ENCODE results near the gene P2RX4.
A peak's percentile ranks its signal among the peaks of the same experiment; 100 is the strongest.
"Not testable (repeated sequence)": the region's sequence is repeated elsewhere in the genome, so short reads cannot be mapped to it uniquely, and the experiment has no call there.

Gene P2RX4, protein sequence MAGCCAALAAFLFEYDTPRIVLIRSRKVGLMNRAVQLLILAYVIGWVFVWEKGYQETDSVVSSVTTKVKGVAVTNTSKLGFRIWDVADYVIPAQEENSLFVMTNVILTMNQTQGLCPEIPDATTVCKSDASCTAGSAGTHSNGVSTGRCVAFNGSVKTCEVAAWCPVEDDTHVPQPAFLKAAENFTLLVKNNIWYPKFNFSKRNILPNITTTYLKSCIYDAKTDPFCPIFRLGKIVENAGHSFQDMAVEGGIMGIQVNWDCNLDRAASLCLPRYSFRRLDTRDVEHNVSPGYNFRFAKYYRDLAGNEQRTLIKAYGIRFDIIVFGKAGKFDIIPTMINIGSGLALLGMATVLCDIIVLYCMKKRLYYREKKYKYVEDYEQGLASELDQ

DNA sequence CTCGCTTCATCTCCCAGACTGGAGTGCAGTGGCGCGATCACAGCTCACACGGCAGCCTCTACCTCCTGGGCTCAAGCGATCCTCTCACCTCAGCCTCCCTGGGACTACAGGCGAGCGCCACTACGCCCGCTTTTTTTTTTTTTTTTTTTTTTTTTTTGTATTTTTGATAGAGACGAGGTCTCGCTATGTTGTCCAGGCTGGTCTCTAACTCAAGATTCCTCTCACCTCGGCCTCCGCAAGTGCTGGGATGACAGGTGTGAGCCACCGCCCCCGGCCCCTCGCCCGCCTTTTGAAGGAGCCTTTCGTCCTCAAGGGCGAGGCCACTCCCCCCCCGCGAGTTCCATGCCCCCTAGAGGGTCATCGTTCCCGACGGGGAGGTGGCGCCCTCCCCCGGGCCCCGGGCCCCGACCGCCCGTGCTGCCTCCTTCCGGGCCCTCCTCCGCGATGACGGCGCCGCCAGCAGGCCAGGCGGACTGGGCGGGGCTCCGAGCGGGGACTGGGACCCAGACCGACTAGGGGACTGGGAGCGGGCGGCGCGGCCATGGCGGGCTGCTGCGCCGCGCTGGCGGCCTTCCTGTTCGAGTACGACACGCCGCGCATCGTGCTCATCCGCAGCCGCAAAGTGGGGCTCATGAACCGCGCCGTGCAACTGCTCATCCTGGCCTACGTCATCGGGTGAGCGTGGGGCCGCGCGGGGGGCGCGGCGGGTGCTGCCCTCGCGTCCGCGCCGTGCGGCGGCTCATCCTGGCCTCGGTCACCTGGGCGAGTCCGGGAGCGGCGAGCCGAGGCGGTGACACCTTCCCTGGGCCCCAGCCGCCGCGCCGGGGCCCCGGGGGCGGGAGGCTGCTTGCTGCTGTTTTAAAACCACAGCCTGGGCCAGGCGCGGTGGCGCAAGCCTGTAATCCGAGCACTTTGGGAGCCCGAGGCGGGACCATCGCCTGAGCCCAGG lies at the start of gene P2RX4:
P2RX4 (plus strand) TSS at position 506 of the 949 bp plus-strand sequence; CDS start at position 542, 36 bp downstream.
- peak; percentile 72 for DNase-seq (ENCODE audit: low read depth)

DNA sequence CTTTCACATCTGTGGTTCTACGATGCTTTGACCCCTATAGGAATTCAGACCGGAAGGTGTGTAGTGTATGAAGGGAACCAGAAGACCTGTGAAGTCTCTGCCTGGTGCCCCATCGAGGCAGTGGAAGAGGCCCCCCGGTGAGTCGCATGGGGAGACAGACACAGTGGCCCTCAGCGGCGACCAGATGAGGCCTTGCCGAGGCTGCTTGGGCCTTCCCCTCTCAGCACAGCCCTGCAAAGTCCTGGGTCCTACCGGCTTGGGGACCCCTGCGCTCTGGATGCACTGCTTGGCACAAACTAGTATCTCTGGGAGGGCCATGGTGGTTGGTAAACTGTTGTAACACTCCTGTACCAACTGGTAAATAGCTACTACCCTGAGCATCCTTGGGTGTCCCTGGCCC lies 47.5 kb upstream of the P2RX4 start:
- DNase-seq (ENCODE audit: low read depth): no peak

DNA sequence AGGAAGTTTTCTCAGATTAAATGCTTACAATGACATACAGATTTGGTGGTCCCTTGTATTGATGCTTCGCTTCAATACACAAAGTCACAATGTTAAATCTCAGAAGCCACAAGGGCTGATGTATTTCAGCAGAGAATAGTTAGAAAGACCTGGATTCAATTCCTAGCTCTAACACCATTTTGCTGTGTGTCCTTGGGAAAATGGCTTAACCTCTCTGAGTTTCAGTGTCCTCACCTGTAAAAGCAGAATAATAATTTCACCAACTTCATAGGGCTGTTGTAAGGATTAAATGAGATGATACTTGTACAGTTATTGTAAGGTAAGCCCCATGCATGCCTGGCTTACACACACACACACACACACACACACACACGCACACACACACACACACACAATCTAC lies 46.9 kb upstream of the P2RX4 start:
- no peak for DNase-seq (ENCODE audit: low read depth)

DNA sequence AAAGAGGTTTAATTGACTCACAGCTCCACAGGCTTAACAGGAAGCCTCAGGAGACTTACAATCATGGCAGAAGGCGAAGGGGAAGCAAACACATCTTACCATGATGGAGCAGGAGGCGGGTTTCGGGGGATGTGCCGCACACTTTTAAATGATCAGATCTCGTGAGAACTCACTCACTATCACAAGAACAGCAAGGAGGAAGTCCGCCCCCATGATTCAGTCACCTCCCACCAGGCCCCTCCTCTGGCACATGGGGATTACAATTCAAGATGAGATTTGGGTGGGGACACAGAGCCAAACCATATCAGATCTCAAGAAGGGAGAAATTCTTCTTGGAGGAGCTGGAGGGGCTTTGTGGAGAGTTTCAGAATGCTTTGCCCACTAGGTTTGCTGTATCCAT lies 45.1 kb upstream of the P2RX4 start:
- DNase-seq (ENCODE audit: low read depth): not testable (repeated sequence)

DNA sequence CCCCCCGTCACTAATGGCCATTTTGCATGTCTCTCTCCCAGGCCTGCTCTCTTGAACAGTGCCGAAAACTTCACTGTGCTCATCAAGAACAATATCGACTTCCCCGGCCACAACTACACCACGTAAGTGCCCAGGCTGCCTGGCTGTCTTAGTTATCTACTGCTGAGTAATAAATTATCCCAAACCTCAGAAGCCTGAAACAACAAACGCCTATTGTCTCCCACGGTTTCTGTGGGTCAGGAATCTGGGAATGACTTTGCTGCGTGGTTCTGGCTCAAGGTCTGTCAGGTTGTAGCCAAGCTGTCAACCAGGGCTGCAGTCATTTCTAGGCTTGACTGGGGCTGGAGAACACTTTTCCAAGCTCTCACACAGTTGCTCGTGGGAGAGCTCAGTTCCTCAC lies 44.6 kb upstream of the P2RX4 start:
- no peak for DNase-seq (ENCODE audit: low read depth)

DNA sequence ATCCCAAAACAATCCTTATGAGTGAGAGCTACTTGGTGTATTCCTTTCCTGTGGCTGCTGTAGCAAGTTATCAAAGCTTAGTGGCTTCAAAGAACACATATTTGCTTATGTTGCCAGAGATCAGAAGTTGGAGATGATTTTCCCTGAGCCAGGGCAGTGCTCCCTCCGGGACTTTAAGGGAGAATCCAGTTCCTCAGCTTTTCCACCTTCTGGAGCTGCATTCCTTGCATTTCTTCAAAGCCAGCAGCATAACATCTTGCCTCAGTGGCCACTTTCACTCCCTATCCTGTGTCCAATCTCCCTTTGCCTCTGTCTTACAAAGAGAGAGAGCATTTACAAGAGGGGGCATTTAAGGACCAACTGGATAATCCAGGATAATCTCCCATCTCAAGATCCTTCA lies 43.6 kb upstream of the P2RX4 start:
- no peak for DNase-seq (ENCODE audit: low read depth)

DNA sequence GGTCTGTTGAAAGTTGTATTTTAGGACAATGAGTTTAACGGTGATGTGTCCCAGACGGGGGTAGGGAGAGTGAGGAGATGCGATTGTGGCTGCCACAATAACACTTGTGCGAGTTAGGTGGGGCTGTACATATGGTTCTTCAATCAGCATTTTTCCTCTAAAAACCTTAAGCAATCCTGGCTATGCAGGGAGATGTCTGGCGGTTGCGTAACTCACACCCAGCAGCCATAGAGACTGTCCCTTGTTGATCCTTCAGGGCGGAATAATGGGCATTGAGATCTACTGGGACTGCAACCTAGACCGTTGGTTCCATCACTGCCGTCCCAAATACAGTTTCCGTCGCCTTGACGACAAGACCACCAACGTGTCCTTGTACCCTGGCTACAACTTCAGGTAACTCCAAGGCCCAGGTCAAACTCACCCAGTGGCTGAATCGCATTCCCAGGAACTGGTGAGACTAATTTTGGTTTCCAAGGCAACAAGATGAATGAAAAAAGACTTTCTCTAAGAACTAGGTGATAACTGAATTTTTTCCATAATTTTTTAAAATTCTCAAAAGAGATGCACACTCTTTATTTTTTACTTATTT lies 42.6 kb upstream of the P2RX4 start:
- DNase-seq (ENCODE audit: low read depth): no peak

DNA sequence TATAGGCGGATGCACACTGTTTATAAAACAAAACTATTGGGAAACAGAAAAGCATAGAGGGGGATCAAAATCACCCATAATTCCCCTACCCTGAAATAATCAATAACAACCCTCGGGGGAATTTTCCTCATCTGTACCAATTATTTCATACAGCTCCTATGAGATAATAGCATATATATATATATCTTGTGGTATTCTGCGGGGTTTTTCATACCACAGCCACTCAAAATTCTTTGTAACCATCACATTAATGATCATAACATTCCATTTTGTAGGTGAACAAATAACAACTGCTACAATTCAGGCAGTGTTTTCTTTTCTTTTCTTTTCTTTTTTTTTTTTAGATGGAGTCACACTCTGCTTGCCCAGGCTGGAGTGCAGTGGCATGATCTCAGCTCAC lies 42.0 kb upstream of the P2RX4 start:
- no peak for DNase-seq (ENCODE audit: low read depth)

DNA sequence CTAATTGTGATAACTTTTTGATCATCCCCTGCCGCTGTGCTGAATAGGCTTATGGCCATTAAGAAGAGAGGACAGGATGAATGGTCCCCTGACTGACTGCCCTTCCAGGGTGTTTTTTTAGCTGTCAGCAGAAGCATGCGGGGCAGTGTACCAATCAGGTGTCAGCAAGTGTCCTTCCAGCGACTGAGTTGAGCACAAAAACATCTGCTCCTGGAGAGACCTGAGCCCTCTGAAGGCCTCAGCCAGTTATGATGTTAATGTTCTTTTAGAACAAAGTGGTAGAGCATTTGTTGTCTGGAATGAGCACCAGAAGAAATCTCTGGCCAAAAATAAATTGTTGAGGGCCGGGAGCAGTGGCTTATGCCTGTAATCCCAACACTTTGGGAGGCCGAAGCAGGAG lies 39.8 kb upstream of the P2RX4 start:
- DNase-seq (ENCODE audit: low read depth): no peak

DNA sequence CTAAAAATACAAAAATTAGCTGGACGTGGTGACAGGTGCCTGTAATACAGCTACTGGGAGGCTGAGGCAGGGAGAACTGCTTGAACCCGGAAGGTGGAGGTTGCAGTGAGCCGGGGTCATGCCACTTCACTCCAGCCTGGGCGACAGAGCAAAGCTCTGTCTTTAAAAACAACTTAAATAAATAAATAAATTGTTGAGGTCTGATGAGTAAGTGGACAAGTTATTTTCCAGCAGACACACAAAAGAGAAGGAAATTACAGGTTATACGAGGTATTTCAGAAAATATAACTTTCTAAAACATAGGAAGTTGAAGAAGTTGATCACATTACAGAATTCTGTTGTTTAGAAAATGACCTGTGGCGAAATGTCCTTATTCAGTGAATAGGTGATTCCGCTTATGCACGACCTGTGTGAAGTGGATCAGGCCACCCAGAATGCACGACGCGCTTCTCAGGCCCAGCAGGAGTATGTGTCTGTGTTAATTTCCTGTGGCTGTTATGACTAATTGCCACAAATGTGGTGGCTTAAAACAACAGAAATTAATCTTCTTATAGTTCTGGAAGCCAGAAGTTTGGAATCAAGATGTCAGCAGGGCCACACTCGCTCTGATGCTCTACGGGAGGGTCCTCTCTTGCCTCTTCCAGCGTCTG lies 39.2 kb upstream of the P2RX4 start:
- DNase-seq (ENCODE audit: low read depth): no peak

DNA sequence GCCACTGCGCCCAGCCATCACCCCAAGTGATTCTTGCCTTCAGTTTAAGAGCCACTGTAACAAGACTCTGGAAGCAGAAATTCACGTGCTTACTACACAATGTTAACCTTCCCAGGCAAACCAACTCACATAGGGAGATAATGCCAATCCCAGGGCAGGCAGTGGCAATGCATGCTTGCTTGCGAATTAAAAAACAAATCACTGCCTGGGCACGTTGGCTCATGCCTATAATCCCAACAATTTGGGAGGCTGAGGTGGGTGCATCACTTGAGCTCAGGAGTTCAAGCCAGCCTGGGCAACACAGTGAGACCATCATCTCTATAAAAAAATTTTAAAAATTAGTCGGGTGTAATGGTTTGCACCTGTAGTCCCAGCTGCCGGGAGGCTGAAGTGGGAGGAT lies 37.8 kb upstream of the P2RX4 start:
- DNase-seq (ENCODE audit: low read depth): no peak

DNA sequence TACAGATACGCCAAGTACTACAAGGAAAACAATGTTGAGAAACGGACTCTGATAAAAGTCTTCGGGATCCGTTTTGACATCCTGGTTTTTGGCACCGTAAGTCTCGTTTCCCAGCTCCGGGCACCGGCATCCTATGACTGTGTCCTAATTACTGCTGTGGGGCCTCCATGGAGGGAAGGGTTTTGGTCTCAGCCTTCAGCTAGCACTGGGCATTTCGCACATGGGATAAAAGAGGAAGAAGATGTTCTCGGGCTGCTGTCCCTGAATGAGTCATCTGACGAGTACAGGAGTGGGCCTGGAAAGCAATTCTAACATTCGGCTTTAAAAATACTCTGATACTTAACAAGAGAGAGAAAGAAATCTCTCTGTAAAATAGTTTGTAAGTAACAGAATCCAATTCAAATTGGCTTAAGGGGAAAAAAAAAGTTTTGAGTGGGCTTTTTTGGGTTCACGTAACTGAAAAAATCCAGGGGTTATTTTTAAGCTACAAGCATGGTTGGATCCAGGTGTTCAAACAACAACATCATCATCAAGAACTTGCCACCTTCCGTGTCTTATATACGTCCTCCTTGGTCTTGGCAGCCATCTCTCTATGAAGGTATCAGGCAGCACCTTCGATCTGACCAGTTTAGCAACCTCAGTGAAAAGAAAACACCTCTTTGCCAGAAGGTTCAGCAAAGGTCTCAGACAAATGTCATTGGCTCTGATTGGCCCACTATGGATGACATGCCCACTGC lies 34.4 kb upstream of the P2RX4 start:
- no peak for DNase-seq (ENCODE audit: low read depth)

DNA sequence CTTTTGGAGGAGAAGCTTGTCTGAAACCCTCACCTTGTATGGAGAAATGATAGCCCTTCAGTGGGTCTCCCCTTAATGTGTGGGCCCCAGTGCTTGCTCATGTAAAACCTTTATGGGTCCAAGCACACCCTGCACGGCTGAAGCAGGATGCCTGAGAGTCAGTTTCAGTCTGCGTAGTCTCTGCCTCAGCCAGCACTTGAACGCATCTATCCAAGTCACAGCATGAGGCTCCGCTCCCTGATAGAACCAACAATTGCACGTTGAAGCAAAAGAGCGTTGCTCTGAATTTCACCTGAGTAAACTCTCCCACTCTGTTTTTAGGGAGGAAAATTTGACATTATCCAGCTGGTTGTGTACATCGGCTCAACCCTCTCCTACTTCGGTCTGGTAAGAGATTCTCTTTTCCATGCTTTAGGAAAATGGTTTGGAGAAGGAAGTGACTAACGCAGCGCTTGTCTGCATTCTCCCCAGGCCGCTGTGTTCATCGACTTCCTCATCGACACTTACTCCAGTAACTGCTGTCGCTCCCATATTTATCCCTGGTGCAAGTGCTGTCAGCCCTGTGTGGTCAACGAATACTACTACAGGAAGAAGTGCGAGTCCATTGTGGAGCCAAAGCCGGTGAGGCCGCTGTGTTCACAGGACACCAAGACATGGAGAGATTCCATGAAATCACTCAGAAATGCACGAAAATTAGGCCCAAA lies 33.0 kb upstream of the P2RX4 start:
- DNase-seq (ENCODE audit: low read depth): no peak

DNA sequence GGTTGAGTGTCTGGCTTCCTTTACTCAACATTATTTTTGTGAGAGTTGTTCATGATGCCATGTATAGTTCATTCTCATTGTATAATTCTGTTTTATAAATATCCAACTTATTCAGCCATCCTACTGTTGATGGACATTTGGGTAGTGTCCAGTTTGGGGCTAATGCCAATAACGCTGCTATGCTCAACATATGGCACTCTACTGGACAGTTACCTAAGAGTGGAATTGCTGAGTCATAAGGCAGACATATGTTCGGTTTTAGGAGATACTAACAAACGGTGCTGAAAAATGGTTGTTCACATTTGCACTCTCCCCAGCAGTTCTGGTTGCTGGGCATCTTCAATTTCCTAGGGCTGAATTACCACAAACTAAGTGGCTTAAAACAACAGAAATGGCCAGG lies 28.7 kb upstream of the P2RX4 start:
- no peak for DNase-seq (ENCODE audit: low read depth)

DNA sequence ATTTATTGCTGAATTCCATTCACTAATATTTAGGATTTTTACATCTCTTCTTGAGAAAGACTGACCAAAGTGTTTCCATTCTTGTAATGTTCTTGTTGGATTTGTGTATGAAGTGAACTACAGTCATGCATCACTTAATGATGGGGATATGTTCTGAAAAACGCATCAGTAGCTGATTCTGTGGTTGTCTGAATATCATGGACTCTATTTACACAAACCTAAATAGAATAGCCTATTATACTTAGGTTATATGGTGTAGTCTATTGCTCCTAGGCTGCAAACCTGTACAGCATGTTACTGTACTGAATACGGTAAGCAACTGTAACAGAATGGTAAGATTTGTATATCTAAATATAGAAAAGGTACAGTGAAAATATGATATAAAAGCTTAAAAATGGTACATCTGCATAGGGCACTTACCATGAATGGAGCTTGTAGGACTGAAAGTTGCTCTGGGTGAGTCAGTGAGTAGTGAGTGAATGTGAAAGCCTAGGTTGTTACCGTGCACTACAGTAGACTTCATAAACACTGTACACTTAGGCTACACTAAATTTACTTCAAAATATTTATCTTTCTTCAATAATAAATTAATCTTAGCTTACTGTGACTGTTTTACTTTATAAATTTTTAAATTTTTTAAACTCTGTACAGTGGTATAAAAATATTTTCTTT lies 27.6 kb upstream of the P2RX4 start:
- DNase-seq (ENCODE audit: low read depth): no peak

DNA sequence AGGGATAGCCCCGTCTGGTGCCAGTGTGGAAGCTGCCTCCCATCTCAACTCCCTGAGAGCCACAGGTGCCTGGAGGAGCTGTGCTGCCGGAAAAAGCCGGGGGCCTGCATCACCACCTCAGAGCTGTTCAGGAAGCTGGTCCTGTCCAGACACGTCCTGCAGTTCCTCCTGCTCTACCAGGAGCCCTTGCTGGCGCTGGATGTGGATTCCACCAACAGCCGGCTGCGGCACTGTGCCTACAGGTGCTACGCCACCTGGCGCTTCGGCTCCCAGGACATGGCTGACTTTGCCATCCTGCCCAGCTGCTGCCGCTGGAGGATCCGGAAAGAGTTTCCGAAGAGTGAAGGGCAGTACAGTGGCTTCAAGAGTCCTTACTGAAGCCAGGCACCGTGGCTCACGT lies 25.5 kb upstream of the P2RX4 start:
- no peak for DNase-seq (ENCODE audit: low read depth)

DNA sequence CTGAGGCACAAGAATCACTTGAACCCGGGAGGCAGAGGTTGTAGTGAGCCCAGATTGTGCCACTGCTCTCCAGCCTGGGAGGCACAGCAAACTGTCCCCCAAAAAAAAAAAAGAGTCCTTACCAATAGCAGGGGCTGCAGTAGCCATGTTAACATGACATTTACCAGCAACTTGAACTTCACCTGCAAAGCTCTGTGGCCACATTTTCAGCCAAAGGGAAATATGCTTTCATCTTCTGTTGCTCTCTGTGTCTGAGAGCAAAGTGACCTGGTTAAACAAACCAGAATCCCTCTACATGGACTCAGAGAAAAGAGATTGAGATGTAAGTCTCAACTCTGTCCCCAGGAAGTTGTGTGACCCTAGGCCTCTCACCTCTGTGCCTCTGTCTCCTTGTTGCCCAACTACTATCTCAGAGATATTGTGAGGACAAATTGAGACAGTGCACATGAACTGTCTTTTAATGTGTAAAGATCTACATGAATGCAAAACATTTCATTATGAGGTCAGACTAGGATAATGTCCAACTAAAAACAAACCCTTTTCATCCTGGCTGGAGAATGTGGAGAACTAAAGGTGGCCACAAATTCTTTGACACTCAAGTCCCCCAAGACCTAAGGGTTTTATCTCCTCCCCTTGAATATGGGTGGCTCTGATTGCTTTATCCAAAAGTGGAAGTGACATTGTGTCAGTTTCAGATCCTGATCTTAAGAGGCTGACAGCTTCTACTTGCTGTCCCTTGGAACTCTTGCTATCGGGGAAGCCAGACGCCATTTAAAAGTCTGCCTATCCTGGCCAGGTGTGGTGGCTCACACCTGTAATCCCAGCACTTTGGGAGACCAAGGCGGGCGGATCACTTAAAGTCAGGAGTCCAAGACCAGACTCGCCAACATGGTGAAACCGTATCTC lies 24.7 kb upstream of the P2RX4 start:
- no peak for DNase-seq (ENCODE audit: low read depth)

DNA sequence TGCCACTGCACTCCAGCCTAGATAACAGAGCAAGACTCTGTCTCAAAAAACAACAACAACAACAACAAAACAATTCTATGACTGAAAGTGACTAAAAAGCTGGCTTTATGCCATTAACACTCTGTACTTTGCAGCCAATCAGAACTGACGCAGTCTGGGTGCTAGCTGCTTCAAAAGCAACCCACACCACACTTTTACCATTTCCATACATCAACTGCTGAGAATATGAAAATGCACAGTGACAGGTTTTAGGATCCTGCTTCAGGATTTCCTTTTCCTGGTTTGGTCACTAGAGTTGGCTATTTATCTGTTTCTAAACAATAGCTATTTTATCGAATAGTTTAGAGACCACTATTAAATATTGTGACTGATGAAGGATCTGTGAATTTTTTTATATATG lies 23.1 kb upstream of the P2RX4 start:
- DNase-seq (ENCODE audit: low read depth): no peak

DNA sequence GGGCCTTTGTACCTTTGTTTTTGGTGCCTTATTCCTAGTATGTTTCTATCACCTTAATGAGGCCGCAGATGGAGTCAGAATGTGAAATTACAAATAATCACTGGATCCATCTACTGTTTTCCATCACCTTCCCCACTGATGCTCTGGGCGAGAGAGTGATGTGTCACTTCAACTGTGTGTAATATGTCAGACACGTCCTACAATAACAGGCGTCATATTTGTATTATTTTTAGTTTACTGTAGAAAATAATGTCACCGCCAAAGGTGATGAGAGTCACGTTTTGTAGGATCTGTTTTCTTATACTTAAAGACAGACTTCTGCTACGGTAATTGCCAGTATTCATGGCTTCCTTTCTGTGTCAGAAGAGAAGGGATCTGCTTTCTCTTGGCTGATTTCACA lies 22.4 kb upstream of the P2RX4 start:
- no peak for DNase-seq (ENCODE audit: low read depth)
